HL-60 (cell line): ENCODE results near the gene PDE6B.

Experiments used
- DNase-seq, 2 experiments: peaks; one replicate each; pipeline ENCODE4 v3.0.0-alpha.2; 2010 to 2020; ENCODE audit warnings: low read depth in 1 of 2, low spot score in 1 of 2
- H3K27ac ChIP-seq: fragments of 250-450 bp; sonication (Bioruptor Pico); replicated peaks from 2 replicates; pipeline ENCODE4 v1.5.1; 2020; ENCODE audit warnings: mild to moderate bottlenecking, moderate library complexity
- H3K27me3 ChIP-seq: fragments of 250-450 bp; sonication (Bioruptor Pico); 2 replicates; pipeline ENCODE4 v1.5.1; 2021; ENCODE audit warnings: mild to moderate bottlenecking, moderate library complexity; ENCODE audit not compliant: insufficient read depth, poor library complexity, severe bottlenecking
- H3K4me3 ChIP-seq: replicated peaks from 2 replicates; pipeline ENCODE4 v1.5.1; 2011; ENCODE audit warnings: mild to moderate bottlenecking, control low read depth, low read length; ENCODE audit not compliant: insufficient read depth
- GABPA ChIP-seq: IDR thresholded peaks from 2 replicates; pipeline ENCODE4 v1.6.1; 2012; ENCODE audit warnings: low read depth
- POLR2AphosphoS5 ChIP-seq: IDR thresholded peaks from 2 replicates; pipeline ENCODE4 v1.6.1; 2012; ENCODE audit warnings: low read depth
- SPI1 ChIP-seq: IDR thresholded peaks from 2 replicates; pipeline ENCODE4 v1.6.1; 2012; ENCODE audit warnings: low read depth, mild to moderate bottlenecking, borderline replicate concordance
- TF ChIP-seq, protein P1 (sequence below): IDR thresholded peaks from 2 replicates; pipeline ENCODE4 v1.6.1; 2012; ENCODE audit warnings: low read depth; ENCODE audit not compliant: insufficient replicate concordance
- TF ChIP-seq, protein P2 (sequence below): IDR thresholded peaks from one replicate; pipeline ENCODE4 v1.5.1; 2011; ENCODE audit warnings: low read length, control low read depth, inconsistent platforms; ENCODE audit not compliant: insufficient read depth

Gene PDE6B

DNA sequence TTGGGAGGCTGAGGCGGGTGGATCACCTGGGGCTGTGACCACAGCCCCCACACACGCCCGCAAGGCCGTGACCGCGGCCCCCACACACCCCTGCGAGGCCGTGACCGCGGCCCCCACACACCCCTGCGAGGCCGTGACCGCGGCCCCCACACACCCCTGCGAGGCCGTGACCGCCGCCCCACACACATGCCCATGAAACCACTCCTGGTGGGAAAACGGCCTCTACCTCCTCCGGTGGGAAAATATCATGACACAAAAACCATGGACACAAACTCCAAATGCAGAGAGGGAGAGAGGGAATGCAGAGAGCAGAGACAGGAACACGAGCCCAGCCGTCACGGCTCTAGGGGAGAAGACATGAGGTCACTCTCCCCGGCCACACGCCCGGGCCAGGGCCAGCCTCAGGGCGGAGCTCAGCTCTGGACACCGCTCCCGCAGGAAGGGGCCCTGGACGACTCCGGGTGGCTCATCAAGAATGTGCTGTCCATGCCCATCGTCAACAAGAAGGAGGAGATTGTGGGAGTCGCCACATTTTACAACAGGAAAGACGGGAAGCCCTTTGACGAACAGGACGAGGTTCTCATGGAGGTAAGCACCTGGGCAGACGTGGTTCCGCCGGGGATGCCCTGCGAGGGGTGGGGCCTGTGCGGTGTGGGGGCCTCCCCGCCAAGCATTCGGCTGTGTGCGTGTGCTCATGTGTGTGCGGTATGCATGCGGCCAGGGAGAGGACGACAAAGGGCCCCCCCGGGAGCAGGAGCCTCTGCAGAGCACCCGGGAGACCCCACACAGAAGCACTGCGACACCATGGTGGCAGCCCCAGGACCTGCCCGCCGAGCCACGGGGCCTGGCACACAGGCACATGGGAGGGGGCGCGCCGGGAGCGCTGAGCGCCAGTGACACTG lies 31.3 kb downstream of the PDE6B start:
- DNase-seq = no peak
- no peaks in the 10 kb centered on the region for H3K27me3 ChIP-seq
- no peak overlapping the region for H3K4me3 ChIP-seq
- TF ChIP-seq, protein P1, sequence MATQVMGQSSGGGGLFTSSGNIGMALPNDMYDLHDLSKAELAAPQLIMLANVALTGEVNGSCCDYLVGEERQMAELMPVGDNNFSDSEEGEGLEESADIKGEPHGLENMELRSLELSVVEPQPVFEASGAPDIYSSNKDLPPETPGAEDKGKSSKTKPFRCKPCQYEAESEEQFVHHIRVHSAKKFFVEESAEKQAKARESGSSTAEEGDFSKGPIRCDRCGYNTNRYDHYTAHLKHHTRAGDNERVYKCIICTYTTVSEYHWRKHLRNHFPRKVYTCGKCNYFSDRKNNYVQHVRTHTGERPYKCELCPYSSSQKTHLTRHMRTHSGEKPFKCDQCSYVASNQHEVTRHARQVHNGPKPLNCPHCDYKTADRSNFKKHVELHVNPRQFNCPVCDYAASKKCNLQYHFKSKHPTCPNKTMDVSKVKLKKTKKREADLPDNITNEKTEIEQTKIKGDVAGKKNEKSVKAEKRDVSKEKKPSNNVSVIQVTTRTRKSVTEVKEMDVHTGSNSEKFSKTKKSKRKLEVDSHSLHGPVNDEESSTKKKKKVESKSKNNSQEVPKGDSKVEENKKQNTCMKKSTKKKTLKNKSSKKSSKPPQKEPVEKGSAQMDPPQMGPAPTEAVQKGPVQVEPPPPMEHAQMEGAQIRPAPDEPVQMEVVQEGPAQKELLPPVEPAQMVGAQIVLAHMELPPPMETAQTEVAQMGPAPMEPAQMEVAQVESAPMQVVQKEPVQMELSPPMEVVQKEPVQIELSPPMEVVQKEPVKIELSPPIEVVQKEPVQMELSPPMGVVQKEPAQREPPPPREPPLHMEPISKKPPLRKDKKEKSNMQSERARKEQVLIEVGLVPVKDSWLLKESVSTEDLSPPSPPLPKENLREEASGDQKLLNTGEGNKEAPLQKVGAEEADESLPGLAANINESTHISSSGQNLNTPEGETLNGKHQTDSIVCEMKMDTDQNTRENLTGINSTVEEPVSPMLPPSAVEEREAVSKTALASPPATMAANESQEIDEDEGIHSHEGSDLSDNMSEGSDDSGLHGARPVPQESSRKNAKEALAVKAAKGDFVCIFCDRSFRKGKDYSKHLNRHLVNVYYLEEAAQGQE = no peak
- TF ChIP-seq, protein P2, sequence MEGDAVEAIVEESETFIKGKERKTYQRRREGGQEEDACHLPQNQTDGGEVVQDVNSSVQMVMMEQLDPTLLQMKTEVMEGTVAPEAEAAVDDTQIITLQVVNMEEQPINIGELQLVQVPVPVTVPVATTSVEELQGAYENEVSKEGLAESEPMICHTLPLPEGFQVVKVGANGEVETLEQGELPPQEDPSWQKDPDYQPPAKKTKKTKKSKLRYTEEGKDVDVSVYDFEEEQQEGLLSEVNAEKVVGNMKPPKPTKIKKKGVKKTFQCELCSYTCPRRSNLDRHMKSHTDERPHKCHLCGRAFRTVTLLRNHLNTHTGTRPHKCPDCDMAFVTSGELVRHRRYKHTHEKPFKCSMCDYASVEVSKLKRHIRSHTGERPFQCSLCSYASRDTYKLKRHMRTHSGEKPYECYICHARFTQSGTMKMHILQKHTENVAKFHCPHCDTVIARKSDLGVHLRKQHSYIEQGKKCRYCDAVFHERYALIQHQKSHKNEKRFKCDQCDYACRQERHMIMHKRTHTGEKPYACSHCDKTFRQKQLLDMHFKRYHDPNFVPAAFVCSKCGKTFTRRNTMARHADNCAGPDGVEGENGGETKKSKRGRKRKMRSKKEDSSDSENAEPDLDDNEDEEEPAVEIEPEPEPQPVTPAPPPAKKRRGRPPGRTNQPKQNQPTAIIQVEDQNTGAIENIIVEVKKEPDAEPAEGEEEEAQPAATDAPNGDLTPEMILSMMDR = no peak
- no peak for TF ChIP-seq GABPA
- no peak for TF ChIP-seq SPI1
- no peak for TF ChIP-seq POLR2AphosphoS5
- no peak overlapping the region for H3K27ac ChIP-seq

DNA sequence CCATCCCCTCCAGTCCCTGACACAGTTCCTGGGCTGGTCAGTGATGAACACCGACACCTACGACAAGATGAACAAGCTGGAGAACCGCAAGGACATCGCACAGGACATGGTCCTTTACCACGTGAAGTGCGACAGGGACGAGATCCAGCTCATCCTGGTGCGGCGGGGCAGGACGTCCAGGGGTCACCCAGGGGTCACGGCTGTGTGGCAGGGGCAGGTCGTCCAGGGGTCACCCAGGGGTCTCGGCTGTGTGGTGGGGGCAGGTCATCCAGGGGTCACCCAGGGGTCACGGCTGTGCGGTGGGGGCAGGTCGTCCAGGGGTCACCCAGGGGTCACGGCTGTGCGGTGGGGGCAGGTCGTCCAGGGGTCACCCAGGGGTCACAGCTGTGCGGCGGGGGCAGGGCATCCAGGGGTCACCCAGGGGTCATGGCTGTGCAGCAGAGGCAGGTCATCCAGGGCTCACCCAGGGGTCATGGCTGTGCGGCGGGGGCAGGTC lies 32.0 kb downstream of the PDE6B start:
- Histone ChIP-seq H3K4me3 (no peak overlapping the region), H3K27me3 (no peaks in the 10 kb centered on the region), H3K27ac (no peak overlapping the region)
- TF ChIP-seq, protein P1 = no peak
- no peak for TF ChIP-seq POLR2AphosphoS5
- TF ChIP-seq SPI1 = no peak
- TF ChIP-seq, protein P2 = no peak
- no peak for TF ChIP-seq GABPA
- no peak for DNase-seq

DNA sequence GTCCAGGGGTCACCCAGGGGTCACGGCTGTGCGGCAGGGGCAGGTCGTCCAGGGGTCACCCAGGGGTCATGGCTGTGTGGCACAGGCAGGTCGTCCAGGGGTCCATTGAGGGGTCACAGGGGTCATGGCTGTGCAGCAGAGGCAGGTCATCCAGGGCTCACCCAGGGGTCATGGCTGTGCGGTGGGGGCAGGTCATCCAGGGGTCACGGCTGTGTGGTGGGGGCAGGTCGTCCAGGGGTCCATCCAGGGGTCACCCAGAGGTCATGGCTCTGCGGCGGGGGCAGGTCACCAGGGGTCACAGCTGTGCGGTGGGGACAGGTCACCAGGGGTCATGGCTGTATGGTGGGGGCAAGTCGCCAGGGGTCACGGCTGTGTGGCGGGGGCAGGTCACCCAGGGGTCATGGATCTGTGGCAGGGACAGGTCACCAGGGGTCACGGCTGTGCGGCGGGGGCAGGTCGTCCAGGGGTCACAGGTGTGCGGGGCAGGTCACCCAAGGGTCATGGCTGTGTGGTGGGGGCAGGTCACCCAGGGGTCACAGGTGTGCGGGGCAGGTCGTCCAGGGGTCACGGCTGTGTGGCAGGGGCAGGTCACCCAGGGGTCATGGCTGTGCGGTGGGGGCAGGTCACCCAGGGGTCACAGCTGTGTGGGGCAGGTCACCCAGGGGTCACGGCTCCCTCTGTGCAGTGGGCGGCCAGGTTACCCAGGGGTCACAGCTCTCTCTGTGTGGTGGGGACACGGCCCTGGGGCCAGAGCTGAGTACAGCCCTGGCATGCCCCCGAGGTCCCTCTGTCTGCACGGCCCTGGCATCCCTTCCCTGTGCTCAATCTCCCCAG lies 32.7 kb downstream of the PDE6B start:
- no peak overlapping the region for H3K27ac ChIP-seq
- DNase-seq = no peak
- TF ChIP-seq GABPA = no peak
- no peak overlapping the region for H3K4me3 ChIP-seq
- H3K27me3 ChIP-seq = peaks cover under 1% of the 10 kb centered on the region
